AG09309 (cell line): ENCODE measurements around the gene TRMT44.
"Not testable (repeated sequence)": the region's sequence is repeated elsewhere in the genome, so short reads cannot be mapped to it uniquely, and the experiment has no call there.

Experiments used
- DNase-seq: peaks from one replicate; pipeline ENCODE4 v3.0.0-alpha.2; 2010; ENCODE audit warnings: low read depth
- H3K4me3 ChIP-seq: 2 replicates; pipeline ENCODE4 v1.5.1; 2011; ENCODE audit warnings: mild to moderate bottlenecking, low read depth, low read length, moderate library complexity; ENCODE audit not compliant: control insufficient read depth
- CTCF ChIP-seq: IDR thresholded peaks from 2 replicates; pipeline ENCODE4 v1.5.1; 2011; ENCODE audit warnings: mild to moderate bottlenecking, low read depth, low read length, inconsistent platforms; ENCODE audit not compliant: insufficient read depth, control insufficient read depth; ENCODE audit errors: missing control alignments

The TRMT44 gene

GRCh38 chr4:8406887-8407286, 33.7 kb upstream of the TRMT44 start:
- DNase-seq, H3K4me3 ChIP-seq: not testable (repeated sequence)
- TF ChIP-seq CTCF = peak; percentile 41

GRCh38 chr4:8407316-8407715, 33.3 kb upstream of the TRMT44 start:
- TF ChIP-seq CTCF = no peak
- H3K4me3 ChIP-seq = no peak overlapping the region
- no peak for DNase-seq

- TF ChIP-seq CTCF = no peak
- H3K4me3 ChIP-seq = no peak overlapping the region
- no peak for DNase-seq
These were observed 32.8 kb upstream of the TRMT44 start for GRCh38 chr4:8407756-8408155.

GRCh38 chr4:8409264-8410065, 31.1 kb upstream of the TRMT44 start:
- no peak for TF ChIP-seq CTCF
- no peak for DNase-seq
- H3K4me3 ChIP-seq = no peak overlapping the region

- DNase-seq = no peak
- H3K4me3 ChIP-seq = no peak overlapping the region
- TF ChIP-seq CTCF = no peak
These were observed 30.4 kb upstream of the TRMT44 start for GRCh38 chr4:8410066-8410625.

- H3K4me3 ChIP-seq = no peak overlapping the region
- peak; percentile 35 for TF ChIP-seq CTCF
- no peak for DNase-seq
These were observed 29.8 kb upstream of the TRMT44 start for GRCh38 chr4:8410641-8411271.
